Pulmonary artery endothelial cell (primary cell): Measurements from ENCODE around the gene TRMT61A. TPM values are rescaled to one million over a fixed set of nuclear protein-coding genes. Genes with fewer than 3 reads are reported as not detected.

Experiments used
- DNase-seq: peaks from one replicate; pipeline ENCODE4 v3.0.0-alpha.2; 2011; ENCODE audit warnings: low read depth, low spot score
- total RNA-seq: library from RNA; depleted of rRNA; stranded (reverse); fragments of >200 nt; gene quantifications from 2 replicates; pipeline ENCODE4 v1.2.3, GENCODE V29; 2014

Gene TRMT61A
- total RNA-seq, 1 donor from 2014 or later = 7.9 TPM

DNA sequence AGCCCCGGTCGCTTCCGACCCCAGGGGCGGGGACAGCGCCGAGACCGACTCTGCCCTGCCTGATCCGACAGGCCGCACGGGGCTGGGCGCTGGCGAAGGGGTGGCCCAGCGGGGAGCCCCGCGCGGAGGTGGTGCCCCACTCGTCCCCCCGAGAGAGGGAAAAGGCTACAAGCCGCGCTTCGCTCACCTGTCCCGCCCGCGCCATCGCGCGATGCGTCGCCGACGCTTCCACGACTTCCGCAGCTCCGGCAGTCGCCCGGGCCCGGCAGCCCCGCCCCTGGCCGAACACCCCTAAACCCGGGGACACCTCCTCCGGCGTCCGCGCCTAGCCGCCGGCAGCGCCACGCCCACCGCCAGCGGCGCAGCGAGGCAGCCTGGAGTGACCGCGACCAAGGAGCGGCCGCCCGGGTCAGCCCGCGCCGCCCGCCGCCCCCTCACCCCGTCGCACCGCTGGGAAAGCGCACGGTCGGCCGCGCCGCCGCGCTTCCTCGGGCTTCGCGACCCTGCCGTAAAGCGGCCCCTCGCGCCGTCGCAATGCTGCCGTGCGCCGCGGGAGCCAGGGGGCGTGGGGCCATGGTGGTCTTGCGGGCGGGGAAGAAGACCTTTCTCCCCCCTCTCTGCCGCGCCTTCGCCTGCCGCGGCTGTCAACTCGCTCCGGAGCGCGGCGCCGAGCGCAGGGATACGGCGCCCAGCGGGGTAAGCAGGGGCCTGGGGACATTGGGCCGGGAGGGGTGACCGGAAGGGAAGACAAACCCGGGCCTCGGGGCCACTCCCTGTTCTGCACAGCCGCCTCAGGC lies 33.6 kb downstream of the TRMT61A start, which contains the start of the genes BAG5 and COA8:
Gene BAG5, minus strand, starts transcription at position 229 of the 797 bp plus-strand sequence. CDS start 1,493 bp downstream, outside the sequence.
Gene COA8, plus strand, starts transcription at position 532 of the 797 bp plus-strand sequence. Its CDS starts 42 bp downstream, at position 574.
- DNase-seq = peak; percentile 37

DNA sequence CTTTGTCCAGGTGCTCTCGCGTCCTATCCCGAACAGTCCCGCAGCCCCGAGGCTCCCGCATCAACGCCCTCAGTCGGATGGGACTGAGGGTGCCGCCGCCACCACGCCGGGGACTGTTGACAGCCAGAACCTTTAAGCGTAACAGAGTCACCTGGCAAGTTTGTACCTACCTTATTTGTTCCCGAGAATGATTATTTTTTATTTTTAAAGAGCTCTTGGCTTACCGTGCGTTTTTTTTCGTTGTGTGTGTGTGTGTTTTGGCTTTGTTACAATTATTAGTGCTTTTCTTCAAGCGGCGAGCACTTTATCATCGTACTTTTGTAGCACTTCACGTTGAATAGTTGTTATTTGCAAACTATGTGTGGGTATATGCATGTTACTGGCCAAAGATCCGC lies 34.2 kb downstream of the TRMT61A start:
- no peak for DNase-seq

DNA sequence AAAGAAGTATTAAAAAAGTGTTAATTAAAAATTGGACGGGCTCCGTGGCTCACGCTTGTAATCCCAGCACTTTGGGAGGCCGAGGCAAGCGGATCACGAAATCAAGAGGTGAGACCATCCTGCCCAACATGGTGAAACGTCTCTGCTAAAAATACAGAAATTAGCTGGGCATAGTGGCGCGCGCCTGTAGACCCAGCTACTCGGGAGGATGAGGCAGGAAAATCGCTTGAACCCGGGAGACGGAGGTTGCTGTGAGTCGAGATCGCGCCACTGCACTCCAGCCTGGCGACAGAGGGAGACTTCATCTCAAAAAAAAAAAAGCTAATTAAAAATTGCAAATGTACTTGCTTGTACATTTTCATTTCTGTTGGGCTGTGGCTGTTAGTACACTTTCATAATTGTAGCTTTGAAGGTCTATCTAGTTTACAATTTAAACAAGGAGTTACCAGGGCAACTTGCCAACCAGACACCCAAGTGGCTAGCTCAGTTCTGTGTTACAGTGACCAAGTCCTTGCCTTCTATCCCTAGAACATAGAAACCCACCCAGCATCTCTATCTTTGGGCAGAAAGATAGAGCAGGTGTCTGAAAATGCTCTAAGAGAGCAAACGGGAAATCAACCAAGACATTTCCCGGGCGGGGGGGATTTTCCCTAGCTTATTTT lies 35.0 kb downstream of the TRMT61A start:
- DNase-seq = no peak

GRCh38 chr14:103568952-103569351 lies 40.0 kb downstream of the TRMT61A start:
- no peak for DNase-seq

GRCh38 chr14:103569408-103569807 lies 40.4 kb downstream of the TRMT61A start:
- no peak for DNase-seq

DNA sequence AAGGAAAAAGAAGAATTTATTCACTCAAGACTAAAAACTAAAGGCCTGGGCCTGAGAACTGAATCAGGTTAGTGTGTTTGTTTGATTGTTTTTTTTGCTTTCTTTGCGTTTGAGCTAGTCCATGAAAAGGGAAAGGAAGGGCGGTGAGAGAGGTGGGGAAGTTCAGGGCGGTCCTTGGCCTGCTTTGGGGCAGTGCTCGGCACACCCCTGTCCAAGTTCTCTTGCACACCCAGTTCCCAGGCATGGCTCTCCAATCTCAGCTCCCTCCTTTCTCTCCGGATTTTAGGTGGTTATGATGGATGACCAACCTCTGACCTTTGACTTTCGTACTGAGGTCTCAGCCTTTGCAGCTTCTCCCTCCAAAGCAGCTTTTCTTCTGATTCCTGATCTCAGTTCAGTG lies 45.1 kb downstream of the TRMT61A start:
- no peak for DNase-seq

- no peak for DNase-seq
These were observed 45.8 kb downstream of the TRMT61A start for GRCh38 chr14:103574707-103575285.

GRCh38 chr14:103576371-103577024 lies 47.5 kb downstream of the TRMT61A start:
- DNase-seq = peak; percentile 80

- DNase-seq = no peak
These were observed 49.5 kb downstream of the TRMT61A start for GRCh38 chr14:103578401-103579075.

DNA sequence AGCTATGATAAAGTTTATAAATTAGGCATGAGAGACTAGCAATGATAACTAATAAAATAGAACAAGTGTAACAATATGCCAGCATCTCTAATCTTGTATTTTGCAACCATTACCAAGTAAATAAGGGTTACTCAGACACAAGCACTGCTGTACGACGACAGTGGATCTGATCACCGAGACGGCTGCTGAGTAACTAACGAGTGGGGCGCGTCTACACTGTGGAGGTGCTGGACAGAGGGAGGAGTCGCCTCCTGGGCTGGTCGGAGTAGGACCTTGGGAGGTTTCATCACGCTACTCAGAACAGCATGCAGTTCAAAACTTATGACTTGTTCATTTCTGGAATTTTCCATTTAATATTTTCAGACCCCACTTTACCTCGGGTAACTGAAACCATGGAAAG lies 52.2 kb downstream of the TRMT61A start:
- DNase-seq = no peak

DNA sequence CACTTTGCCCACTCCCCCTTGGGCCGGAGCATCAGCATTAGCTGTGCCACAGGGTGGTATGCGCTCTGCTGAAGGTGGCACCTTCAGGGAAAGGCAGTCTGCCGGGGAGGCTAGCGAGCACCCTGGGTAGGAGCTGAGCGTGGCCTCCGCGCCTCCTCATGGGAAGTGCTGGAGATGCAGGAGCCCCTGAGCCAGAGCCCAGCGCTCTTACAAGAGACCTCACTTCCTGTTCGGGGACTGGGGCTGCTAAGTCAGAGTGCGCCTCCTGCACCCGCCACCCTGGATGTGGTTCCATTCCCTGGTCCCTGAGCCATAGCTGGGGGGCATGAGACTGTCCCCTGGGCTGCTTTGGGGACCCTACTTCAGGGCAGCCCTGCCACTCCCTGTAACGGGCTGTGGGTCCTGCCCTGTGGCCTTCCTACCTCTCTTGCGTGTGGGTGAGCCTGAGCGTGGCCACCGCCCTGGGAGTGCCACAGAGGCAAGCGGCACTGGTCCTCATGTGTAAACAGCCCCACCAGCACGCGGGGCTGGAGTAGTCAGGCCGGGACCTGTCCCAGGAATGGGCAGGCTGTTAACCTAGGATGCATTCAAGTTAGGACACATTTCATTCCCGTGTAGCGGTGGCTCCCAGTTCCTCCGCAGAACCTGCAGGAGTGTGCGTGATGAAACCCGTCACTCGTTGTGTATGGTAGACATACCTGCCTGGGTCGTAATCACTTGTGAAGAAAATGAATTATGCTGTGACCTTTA lies 53.1 kb downstream of the TRMT61A start:
- no peak for DNase-seq

DNA sequence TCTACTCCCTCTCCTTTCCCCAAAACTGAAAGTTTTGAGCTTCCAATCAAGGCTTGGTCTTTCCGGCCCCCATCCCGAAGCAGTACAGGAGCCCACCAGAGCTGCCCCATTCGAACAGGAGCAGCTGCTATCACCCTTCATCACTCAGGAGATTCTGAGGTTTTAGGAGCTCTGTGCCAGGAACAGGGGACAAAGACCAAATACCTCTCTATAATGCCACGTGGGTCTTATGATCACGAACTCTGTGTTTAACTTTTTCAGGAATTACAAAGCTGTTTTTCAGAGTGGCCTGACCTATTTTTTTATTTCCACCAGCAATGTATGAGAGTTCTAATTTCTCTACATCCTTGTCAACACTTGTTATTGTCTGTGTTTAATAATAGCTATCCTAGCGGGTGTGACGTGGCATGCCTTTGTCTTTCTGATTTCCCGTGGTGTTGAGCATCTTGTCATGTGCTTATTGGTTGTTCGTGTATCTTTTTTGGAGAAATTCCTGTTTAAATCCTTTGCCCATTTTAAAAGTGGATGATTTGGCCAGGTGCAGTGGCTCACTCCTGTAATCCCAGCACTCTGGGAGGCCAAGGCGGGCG lies 55.4 kb downstream of the TRMT61A start:
- no peak for DNase-seq

Other genes with a start within 250 kb of the TRMT61A start
- 159 and 250 TPM in 2 replicates for gene EIF5, start 195.0 kb upstream of the TRMT61A start, total RNA-seq
- gene MARK3, start 143.8 kb upstream of the TRMT61A start, total RNA-seq = 67.9 and 80.6 TPM in 2 replicates
- 3.4 and 3.9 TPM in 2 replicates for gene CKB, start 6.4 kb upstream of the TRMT61A start, total RNA-seq
- 33.8 and 38.4 TPM in 2 replicates for gene BAG5, start 33.5 kb downstream of the TRMT61A start, total RNA-seq
- 19.3 and 29.5 TPM in 2 replicates for gene COA8, start 33.8 kb downstream of the TRMT61A start, total RNA-seq
- 170 and 258 TPM in 2 replicates for gene KLC1, start 100.0 kb downstream of the TRMT61A start, total RNA-seq
- 17.4 and 36.9 TPM in 2 replicates for gene XRCC3, start 186.3 kb downstream of the TRMT61A start, total RNA-seq
- gene ZFYVE21, start 186.6 kb downstream of the TRMT61A start, total RNA-seq = 65.8 and 86.9 TPM in 2 replicates